Measurements from ENCODE around the gene MPHOSPH9. TPM values are rescaled to one million over a fixed set of nuclear protein-coding genes. Genes with fewer than 3 reads are reported as not detected.

MPHOSPH9 gene
- total RNA-seq, 2 donors from 2014 or later: 15.5 to 35.7 TPM

DNA sequence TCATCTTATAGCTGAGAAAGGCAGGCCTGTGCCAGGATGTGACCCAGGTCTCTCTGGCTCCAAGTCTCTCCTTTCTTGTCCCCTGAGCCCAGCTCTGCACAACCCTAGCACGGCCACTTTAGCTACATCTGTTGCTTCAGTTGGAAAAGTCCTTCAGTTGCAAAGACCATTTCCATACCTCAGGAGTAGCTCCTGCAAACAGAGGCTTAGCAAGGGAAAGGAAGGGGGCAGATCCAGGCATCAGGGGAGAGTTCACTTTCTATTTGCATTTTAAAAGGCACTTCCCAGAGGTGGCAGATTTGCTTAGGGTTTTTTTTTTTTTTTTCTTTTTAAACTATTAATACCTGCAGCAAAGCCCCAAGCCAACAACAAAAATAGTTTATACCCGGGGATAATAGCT is 79.0 kb downstream of the MPHOSPH9 start:
- TF ChIP-seq, protein P1, sequence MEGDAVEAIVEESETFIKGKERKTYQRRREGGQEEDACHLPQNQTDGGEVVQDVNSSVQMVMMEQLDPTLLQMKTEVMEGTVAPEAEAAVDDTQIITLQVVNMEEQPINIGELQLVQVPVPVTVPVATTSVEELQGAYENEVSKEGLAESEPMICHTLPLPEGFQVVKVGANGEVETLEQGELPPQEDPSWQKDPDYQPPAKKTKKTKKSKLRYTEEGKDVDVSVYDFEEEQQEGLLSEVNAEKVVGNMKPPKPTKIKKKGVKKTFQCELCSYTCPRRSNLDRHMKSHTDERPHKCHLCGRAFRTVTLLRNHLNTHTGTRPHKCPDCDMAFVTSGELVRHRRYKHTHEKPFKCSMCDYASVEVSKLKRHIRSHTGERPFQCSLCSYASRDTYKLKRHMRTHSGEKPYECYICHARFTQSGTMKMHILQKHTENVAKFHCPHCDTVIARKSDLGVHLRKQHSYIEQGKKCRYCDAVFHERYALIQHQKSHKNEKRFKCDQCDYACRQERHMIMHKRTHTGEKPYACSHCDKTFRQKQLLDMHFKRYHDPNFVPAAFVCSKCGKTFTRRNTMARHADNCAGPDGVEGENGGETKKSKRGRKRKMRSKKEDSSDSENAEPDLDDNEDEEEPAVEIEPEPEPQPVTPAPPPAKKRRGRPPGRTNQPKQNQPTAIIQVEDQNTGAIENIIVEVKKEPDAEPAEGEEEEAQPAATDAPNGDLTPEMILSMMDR (IDR thresholded peaks at IDR 0.05): no peak
- Histone ChIP-seq H3K9ac (ENCODE audit: low read depth in 2 of 2, low read length in 2 of 2) (no peak overlapping the region), H3K4me3 (no peak overlapping the region), H3K9me3 (no peaks in the 10 kb centered on the region), H3K36me3 (no peaks in the 10 kb centered on the region), H3K27ac (no peak overlapping the region), H3K4me1 (no peaks in the 10 kb centered on the region), H3K27me3 (no peaks in the 10 kb centered on the region)
- no peak for DNase-seq
- intact Hi-C loops (cut with DNase I): loop anchor here (2.0 to 10.0 kb wide), 2 partner anchors 81 to 111 kb away; partner anchors contain the start of genes MPHOSPH9 and MTRFR

DNA sequence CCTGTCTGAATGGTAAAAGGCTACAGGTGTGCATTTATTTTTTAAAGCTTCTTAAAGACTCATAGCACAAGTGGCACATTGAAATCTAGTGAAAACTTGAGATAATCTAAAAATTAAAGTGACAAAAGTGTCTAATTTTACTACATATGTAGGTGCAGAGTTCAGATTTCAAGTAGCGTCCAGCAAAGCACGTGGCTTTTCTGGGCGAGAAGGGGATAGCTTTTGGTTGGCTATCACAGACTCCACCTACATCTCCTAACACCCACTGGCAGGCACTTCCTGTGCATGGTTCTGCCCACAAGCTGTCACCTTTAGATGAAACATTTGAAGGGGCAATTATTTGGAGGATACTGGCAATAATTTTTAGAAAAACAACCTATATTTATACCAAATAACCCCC is 80.1 kb downstream of the MPHOSPH9 start:
- Histone ChIP-seq H3K27ac (no peak overlapping the region), H3K4me3 (no peak overlapping the region), H3K9ac (ENCODE audit: low read depth in 2 of 2, low read length in 2 of 2) (no peak overlapping the region), H3K36me3 (no peaks in the 10 kb centered on the region), H3K4me1 (no peaks in the 10 kb centered on the region), H3K9me3 (no peaks in the 10 kb centered on the region), H3K27me3 (no peaks in the 10 kb centered on the region)
- no peak for DNase-seq
- TF ChIP-seq, protein P1 (IDR thresholded peaks at IDR 0.05): no peak
- intact Hi-C loops (cut with DNase I): loop anchor here (2.0 to 10.0 kb wide), 2 partner anchors 82 to 110 kb away; partner anchors contain the start of genes MPHOSPH9 and MTRFR

DNA sequence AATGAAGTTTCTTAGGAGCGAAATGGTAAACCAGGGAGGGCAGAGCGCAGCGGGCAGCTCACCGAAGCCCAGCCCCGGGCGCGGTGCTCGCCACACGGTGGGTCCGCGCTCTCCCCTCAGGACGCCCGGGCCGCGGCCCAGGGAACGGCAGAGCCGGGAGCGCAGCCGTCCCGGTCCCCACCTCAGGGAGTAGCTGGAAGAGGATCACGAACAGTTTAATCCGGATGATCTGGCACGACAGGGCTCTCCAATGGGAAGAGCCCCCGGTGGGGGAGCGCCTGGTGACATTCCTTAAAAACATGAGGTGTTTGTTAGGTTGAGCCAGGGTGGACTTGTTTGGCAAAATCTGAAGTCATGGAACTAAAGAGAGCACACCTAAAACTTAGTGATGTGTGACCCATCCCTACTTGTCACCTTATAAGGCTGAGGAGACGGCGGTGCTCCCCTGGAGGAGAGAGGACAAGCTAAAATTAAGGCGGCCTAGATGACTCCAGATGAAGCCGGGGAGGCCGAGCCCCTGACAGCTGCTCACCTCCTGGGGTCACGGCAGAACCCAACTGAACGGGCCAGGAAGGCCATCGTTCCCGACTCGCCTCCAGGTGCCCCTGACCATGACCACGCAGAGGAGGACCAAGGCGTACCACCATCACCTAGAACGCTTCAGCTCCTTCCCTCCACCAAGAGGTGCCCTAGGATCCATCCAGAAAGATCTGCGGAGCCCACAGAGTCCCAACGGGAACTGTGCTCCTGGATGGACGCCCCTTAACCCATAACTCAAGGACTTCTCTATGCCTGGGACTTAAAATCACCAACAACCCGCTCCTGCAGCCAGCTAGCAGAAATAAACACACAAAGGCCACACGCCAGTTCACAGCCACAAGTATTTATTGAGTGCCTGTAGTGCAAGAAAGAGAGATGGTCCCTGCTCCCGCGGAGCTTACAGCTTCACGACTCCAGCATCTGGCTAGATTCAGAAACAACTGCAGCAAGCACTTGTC is 81.2 kb downstream of the MPHOSPH9 start:
- Histone ChIP-seq H3K27ac (peak overlapping the region; percentile 58), H3K4me1 (no peaks in the 10 kb centered on the region), H3K9me3 (no peaks in the 10 kb centered on the region), H3K4me3 (peak overlapping the region; percentile 69), H3K9ac (ENCODE audit: low read depth in 2 of 2, low read length in 2 of 2) (peak overlapping the region; percentile 79 to 92), H3K36me3 (no peaks in the 10 kb centered on the region), H3K27me3 (no peaks in the 10 kb centered on the region)
- intact Hi-C loops (cut with DNase I): loop anchor here (2.0 to 10.0 kb wide), 2 partner anchors 83 to 109 kb away; partner anchors contain the start of genes MPHOSPH9 and MTRFR
- no peak for DNase-seq
- TF ChIP-seq, protein P1 (IDR thresholded peaks at IDR 0.05): no peak

DNA sequence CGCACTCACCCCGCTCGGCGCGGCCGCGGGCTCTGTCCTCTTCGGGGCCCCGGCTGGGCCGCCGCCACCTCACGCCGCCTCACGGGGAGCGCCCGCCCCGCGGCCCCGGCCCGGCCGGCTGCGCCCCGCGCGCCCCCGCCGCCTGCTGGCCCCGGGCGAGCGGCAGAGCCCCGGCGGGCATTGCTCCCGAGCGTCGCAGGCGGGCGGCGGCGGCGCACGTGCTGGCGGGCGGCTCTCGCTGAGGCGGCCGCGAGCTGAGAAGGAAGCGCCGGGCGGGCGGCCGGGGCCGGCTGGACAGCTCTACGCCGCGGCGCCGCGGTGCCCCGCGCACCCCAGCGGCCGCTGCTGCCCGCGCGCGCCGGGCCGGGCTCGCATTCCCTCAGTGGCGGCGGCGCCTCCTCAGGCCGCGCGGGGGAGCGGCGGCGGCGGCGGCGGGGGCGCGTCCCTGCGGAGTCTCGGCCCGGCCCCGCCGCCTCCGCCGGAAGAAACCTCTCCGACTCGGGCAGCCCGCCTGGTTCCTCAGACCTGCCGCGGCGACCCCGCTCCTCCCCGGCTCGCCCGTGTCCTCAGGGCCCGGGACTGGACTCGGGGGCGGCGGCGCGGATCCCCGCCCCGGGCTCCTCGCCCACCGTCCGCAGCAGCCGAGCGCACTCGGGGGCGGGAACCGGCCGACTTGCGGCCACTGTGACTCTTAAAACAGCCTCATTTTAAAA is 82.0 kb downstream of the MPHOSPH9 start, which contains the start of gene PITPNM2:
Gene PITPNM2, minus strand, starts transcription at position 347 of the 713 bp plus-strand sequence. CDS start 116,500 bp downstream, outside the sequence.
- Histone ChIP-seq H3K27me3 (no peaks in the 10 kb centered on the region), H3K36me3 (no peaks in the 10 kb centered on the region), H3K4me1 (no peaks in the 10 kb centered on the region), H3K4me3 (peak within 1 kb of the TSS; percentile 69), H3K27ac (peak within 1 kb of the TSS; percentile 67), H3K9me3 (no peaks in the 10 kb centered on the region), H3K9ac (ENCODE audit: low read depth in 2 of 2, low read length in 2 of 2) (peak within 1 kb of the TSS; percentile 79 to 93)
- peak; percentile 42 for DNase-seq
- TF ChIP-seq, protein P1 (IDR thresholded peaks at IDR 0.05): no peak
- intact Hi-C loops (cut with DNase I): loop anchor here (10.0 kb wide), 1 partner anchor 84 kb away; the partner anchor contains the start of genes MPHOSPH9 and MTRFR

DNA sequence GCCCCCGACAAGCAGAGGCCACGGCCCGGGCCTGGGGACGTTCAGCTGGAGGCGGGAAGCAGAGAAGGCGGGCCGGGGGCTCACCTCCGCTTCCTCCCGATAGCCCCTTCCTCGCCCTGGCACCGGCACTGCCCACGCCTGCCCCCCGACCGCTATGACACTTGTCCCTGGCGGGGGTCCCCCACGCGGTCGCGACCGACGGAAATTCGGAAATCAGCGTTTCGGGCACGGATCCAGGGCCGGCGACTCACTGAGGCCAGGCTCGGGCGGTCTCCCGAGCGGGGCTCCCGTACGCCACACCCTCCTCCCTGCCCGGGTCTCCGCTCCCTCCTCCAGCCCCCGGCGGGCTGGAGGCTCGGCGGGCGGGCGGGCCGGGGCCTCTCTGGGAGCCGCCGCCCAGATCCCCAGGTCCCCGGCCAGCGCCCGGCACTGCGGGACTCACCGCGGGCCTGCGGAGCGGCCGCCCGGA is 82.6 kb downstream of the MPHOSPH9 start:
- no peaks in the 10 kb centered on the region for H3K27me3 ChIP-seq
- peak; percentile 45 for DNase-seq
- peak overlapping the region; percentile 62 for H3K4me3 ChIP-seq
- H3K9ac ChIP-seq (ENCODE audit: low read depth in 2 of 2, low read length in 2 of 2): peak overlapping the region; percentile 78 to 93
- no peaks in the 10 kb centered on the region for H3K9me3 ChIP-seq
- peak overlapping the region; percentile 67 for H3K27ac ChIP-seq
- H3K36me3 ChIP-seq: no peaks in the 10 kb centered on the region
- H3K4me1 ChIP-seq: no peaks in the 10 kb centered on the region
- TF ChIP-seq, protein P1 (IDR thresholded peaks at IDR 0.05): no peak
- intact Hi-C loops (cut with DNase I): loop anchor here (10.0 kb wide), 1 partner anchor 84 kb away; the partner anchor contains the start of genes MPHOSPH9 and MTRFR
